RKO (cell line): ENCODE measurements around the gene ANKRD33B.
"Not testable (repeated sequence)": the region's sequence is repeated elsewhere in the genome, so short reads cannot be mapped to it uniquely, and the experiment has no call there.

Source experiments
- DNase-seq: peaks from one replicate; pipeline ENCODE4 v3.0.0-alpha.2; 2016; ENCODE audit warnings: low spot score

Gene ANKRD33B

GRCh38 chr5:10595293-10595671 lies 31.4 kb downstream of the ANKRD33B start:
- no peak for DNase-seq

- peak; percentile 90 for DNase-seq
Measured at GRCh38 chr5:10595672-10596309, 31.9 kb downstream of the ANKRD33B start.

GRCh38 chr5:10596310-10596703 lies 32.4 kb downstream of the ANKRD33B start:
- no peak for DNase-seq

GRCh38 chr5:10596886-10597451 lies 33.1 kb downstream of the ANKRD33B start:
- DNase-seq, result no peak

GRCh38 chr5:10599113-10599512 lies 35.2 kb downstream of the ANKRD33B start:
- DNase-seq, result no peak

GRCh38 chr5:10599862-10600284 lies 36.0 kb downstream of the ANKRD33B start:
- peak; percentile 60 for DNase-seq

GRCh38 chr5:10600626-10601245 lies 36.9 kb downstream of the ANKRD33B start:
- no peak for DNase-seq

GRCh38 chr5:10601246-10602030 lies 37.6 kb downstream of the ANKRD33B start:
- DNase-seq, result no peak

- DNase-seq, result no peak
Measured at GRCh38 chr5:10602031-10602806, 38.3 kb downstream of the ANKRD33B start.

- no peak for DNase-seq
Measured at GRCh38 chr5:10604975-10605374, 41.1 kb downstream of the ANKRD33B start.

- DNase-seq, result not testable (repeated sequence)
Measured at GRCh38 chr5:10606632-10607022, 42.8 kb downstream of the ANKRD33B start.

GRCh38 chr5:10607023-10607665 lies 43.3 kb downstream of the ANKRD33B start:
- no peak for DNase-seq

- DNase-seq, result no peak
Measured at GRCh38 chr5:10607666-10608073, 43.8 kb downstream of the ANKRD33B start.

- not testable (repeated sequence) for DNase-seq
Measured at GRCh38 chr5:10608081-10608480, 44.2 kb downstream of the ANKRD33B start.

- DNase-seq, result no peak
Measured at GRCh38 chr5:10610058-10610457, 46.2 kb downstream of the ANKRD33B start.

GRCh38 chr5:10611290-10611689 lies 47.4 kb downstream of the ANKRD33B start:
- no peak for DNase-seq

GRCh38 chr5:10612251-10612650 lies 48.4 kb downstream of the ANKRD33B start:
- no peak for DNase-seq

GRCh38 chr5:10615693-10616092 lies 51.8 kb downstream of the ANKRD33B start:
- no peak for DNase-seq

GRCh38 chr5:10617103-10617502 lies 53.2 kb downstream of the ANKRD33B start:
- DNase-seq, result no peak

- no peak for DNase-seq
Measured at GRCh38 chr5:10618311-10618710, 54.4 kb downstream of the ANKRD33B start.

- no peak for DNase-seq
Measured at GRCh38 chr5:10619649-10620048, 55.8 kb downstream of the ANKRD33B start.

GRCh38 chr5:10620346-10620745 lies 56.5 kb downstream of the ANKRD33B start:
- DNase-seq, result no peak
